Liver (tissue), 3 donors: ENCODE data around the gene LPAR3.

Experiments used
- NR2F2 ChIP-seq: IDR thresholded peaks from 2 replicates; pipeline ENCODE4 v1.6.1; 2016; ENCODE audit warnings: antibody characterized with exemption
- TAF1 ChIP-seq: conservative IDR thresholded peaks from 2 replicates; pipeline ENCODE4 v1.6.1; 2016; ENCODE audit warnings: antibody characterized with exemption, mild to moderate bottlenecking
- YY1 ChIP-seq: IDR thresholded peaks from 2 replicates; pipeline ENCODE4 v1.6.1; 2016; ENCODE audit warnings: antibody characterized with exemption, mild to moderate bottlenecking
- TF ChIP-seq, protein P1 (sequence below): fragments of 150-350 bp; IDR thresholded peaks from 2 replicates; pipeline ENCODE4 v1.5.1; 2017; ENCODE audit warnings: improper control_type of control experiment, low read depth, low read length; ENCODE audit not compliant: missing input control
- donor health status: healthy.
- donor health status: healthy.

DNA sequence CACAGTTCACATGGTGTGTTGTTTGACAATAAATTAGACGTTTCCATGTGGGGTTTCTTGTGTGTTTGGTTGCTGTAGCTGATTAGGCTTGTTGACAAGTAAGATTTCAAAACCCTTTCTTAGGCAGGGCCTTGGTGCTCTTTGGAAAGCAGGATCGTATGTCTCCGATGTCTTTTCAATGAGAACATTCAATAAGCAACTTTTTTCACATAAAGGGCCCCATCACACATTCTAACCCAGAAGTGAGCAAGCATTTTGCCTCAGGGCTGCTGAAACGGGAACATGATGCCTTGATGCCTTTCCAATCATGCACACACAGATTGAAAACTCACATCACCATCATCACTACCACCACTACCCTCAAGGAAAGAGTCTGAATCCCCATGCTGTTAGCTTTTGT, 33.1 kb downstream of the LPAR3 start:
- TF ChIP-seq, protein P1, sequence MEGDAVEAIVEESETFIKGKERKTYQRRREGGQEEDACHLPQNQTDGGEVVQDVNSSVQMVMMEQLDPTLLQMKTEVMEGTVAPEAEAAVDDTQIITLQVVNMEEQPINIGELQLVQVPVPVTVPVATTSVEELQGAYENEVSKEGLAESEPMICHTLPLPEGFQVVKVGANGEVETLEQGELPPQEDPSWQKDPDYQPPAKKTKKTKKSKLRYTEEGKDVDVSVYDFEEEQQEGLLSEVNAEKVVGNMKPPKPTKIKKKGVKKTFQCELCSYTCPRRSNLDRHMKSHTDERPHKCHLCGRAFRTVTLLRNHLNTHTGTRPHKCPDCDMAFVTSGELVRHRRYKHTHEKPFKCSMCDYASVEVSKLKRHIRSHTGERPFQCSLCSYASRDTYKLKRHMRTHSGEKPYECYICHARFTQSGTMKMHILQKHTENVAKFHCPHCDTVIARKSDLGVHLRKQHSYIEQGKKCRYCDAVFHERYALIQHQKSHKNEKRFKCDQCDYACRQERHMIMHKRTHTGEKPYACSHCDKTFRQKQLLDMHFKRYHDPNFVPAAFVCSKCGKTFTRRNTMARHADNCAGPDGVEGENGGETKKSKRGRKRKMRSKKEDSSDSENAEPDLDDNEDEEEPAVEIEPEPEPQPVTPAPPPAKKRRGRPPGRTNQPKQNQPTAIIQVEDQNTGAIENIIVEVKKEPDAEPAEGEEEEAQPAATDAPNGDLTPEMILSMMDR: no peak
- TF ChIP-seq TAF1 (no peak), YY1 (no peak), NR2F2 (no peak)
